Parathyroid adenoma (tissue), 2 donors: Measurements from ENCODE around the gene TGFBI.
A peak's percentile ranks its signal among the peaks of the same experiment; 100 is the strongest.

ENCODE experiments used
- H2AFZ ChIP-seq: fragments of 300-600 bp; sonication (generic); one replicate; pipeline ENCODE4 v1.7.0; 2017; ENCODE audit warnings: antibody characterized with exemption, mild to moderate bottlenecking
- H3K27ac ChIP-seq: fragments of 300-600 bp; sonication (generic); one replicate; pipeline ENCODE4 v1.7.0; 2017
- H3K27me3 ChIP-seq: fragments of 300-600 bp; sonication (generic); one replicate; pipeline ENCODE4 v1.7.0; 2017; ENCODE audit warnings: low read length; ENCODE audit not compliant: control insufficient read depth, insufficient read depth
- H3K36me3 ChIP-seq: fragments of 300-600 bp; sonication (generic); one replicate; pipeline ENCODE4 v1.7.0; 2017; ENCODE audit warnings: low read length; ENCODE audit not compliant: control insufficient read depth, insufficient read depth
- H3K4me1 ChIP-seq: fragments of 300-600 bp; sonication (generic); one replicate; pipeline ENCODE4 v1.7.0; 2017; ENCODE audit warnings: control low read depth
- H3K4me2 ChIP-seq: fragments of 300-600 bp; sonication (generic); one replicate; pipeline ENCODE4 v1.7.0; 2017; ENCODE audit warnings: low read length
- H3K4me3 ChIP-seq: fragments of 300-600 bp; sonication (generic); one replicate; pipeline ENCODE4 v1.7.0; 2017; ENCODE audit warnings: low read depth, low read length
- H3K79me2 ChIP-seq: fragments of 300-600 bp; sonication (generic); one replicate; pipeline ENCODE4 v1.7.0; 2017; ENCODE audit warnings: control low read depth
- H3K9ac ChIP-seq: fragments of 300-600 bp; sonication (generic); one replicate; pipeline ENCODE4 v1.7.0; 2017; ENCODE audit warnings: mild to moderate bottlenecking
- H3K9me3 ChIP-seq: fragments of 300-600 bp; sonication (generic); one replicate; pipeline ENCODE4 v1.7.0; 2017; ENCODE audit warnings: low read length; ENCODE audit not compliant: control insufficient read depth
- TF ChIP-seq, protein P1 (sequence below): fragments of 300-600 bp; sonication (generic); IDR thresholded peaks from one replicate; pipeline ENCODE4 v1.7.0; 2017; ENCODE audit warnings: antibody characterized with exemption, mild to moderate bottlenecking
- donor health status: primary hyperparathyroidism.

Gene TGFBI

DNA sequence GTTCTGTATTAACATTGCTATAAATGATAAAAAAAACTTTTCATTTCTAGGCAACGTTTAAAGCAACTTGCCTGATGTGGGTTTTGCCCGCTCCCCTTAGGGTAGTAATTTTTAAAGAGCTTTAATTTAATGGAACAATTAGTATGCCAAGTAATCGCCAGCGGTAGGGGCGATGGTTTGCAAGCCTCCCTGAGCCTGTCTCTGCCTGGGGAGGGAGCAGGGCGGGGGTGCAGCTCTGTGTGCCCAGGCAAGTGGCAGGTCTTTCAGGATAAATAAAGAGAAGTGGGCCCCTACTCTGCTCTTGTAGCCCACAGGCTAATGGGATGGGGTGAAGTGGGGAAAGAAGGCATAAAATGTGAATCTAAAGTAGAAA lies 13.8 kb upstream of the TGFBI start:
- Histone ChIP-seq H3K4me3 (no peak overlapping the region), H3K4me2 (no peak overlapping the region), H3K79me2 (no peaks in the 10 kb centered on the region), H2AFZ (no peak overlapping the region), H3K27me3 (no peaks in the 10 kb centered on the region), H3K9me3 (no peaks in the 10 kb centered on the region), H3K4me1 (no peaks in the 10 kb centered on the region), H3K36me3 (no peaks in the 10 kb centered on the region), H3K27ac (no peak overlapping the region), H3K9ac (no peak overlapping the region)
- TF ChIP-seq, protein P1, sequence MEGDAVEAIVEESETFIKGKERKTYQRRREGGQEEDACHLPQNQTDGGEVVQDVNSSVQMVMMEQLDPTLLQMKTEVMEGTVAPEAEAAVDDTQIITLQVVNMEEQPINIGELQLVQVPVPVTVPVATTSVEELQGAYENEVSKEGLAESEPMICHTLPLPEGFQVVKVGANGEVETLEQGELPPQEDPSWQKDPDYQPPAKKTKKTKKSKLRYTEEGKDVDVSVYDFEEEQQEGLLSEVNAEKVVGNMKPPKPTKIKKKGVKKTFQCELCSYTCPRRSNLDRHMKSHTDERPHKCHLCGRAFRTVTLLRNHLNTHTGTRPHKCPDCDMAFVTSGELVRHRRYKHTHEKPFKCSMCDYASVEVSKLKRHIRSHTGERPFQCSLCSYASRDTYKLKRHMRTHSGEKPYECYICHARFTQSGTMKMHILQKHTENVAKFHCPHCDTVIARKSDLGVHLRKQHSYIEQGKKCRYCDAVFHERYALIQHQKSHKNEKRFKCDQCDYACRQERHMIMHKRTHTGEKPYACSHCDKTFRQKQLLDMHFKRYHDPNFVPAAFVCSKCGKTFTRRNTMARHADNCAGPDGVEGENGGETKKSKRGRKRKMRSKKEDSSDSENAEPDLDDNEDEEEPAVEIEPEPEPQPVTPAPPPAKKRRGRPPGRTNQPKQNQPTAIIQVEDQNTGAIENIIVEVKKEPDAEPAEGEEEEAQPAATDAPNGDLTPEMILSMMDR = no peak

DNA sequence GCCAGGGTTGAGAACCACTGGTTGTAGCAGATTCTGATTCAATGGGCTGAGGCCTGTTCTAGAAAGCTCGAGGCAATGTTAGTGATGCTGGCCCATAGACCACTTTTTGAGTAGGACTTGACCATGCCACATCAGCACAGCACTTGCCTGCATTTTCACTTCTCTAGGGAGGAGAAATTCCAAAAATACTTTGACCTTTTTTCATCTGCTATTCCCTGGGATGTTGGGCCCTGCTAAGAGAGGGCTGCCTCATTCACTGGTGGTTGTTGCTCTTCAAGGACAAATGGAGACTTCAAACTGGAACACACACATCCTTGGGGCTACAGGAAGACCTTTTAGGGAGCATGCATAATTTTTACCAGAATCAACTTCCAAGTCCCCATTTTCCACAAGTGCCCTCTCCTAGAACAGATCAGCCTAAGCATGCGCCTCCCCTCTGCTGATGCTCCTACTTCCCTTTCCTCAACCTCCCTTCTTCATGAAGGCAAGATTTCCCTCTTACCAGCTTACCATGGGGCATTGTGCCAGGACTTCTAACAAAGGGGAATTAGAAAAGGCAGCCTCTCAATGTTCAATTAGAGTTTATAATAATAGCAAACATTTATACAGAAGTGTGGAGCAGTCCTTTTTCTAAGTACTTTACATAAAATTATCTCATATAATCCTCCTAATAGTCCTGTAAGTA lies 12.7 kb upstream of the TGFBI start:
- Histone ChIP-seq H3K27me3 (no peaks in the 10 kb centered on the region), H3K4me3 (no peak overlapping the region), H3K4me1 (no peaks in the 10 kb centered on the region), H3K27ac (no peak overlapping the region), H3K9me3 (no peaks in the 10 kb centered on the region), H3K9ac (no peak overlapping the region), H3K36me3 (no peaks in the 10 kb centered on the region), H3K79me2 (no peaks in the 10 kb centered on the region), H3K4me2 (no peak overlapping the region), H2AFZ (no peak overlapping the region)
- TF ChIP-seq, protein P1 = no peak

DNA sequence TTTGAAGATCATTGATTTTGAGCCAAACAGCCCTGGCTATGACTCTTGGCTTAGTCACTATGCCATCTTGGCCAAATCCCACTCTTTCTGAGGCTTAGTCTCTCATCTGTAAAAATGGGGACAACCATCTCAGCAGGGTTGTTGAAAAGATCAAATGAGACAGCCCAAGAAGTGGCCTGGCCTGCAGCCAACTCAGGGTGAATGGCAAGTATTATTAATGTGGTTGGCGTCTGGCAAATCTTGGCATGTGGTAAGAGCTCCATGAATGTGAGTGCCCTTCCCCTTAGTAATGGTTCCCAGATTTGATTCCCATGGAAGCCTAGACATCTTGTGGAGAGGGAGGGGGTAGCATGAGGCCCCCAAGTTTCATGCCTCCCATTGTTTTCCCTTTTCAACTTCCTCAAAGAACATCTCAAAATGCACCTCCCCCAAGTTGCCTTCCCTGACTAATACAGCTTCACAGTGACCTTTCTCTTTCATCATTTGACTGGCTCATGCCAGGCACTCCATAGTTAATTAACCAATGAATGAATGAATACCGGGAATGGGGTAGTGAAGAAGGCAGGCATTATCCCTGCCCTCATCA lies 11.8 kb upstream of the TGFBI start:
- Histone ChIP-seq H3K79me2 (no peaks in the 10 kb centered on the region), H3K9me3 (no peaks in the 10 kb centered on the region), H3K27ac (no peak overlapping the region), H3K9ac (no peak overlapping the region), H3K27me3 (no peaks in the 10 kb centered on the region), H2AFZ (no peak overlapping the region), H3K4me1 (no peaks in the 10 kb centered on the region), H3K4me3 (no peak overlapping the region), H3K4me2 (no peak overlapping the region), H3K36me3 (no peaks in the 10 kb centered on the region)
- TF ChIP-seq, protein P1 = no peak

DNA sequence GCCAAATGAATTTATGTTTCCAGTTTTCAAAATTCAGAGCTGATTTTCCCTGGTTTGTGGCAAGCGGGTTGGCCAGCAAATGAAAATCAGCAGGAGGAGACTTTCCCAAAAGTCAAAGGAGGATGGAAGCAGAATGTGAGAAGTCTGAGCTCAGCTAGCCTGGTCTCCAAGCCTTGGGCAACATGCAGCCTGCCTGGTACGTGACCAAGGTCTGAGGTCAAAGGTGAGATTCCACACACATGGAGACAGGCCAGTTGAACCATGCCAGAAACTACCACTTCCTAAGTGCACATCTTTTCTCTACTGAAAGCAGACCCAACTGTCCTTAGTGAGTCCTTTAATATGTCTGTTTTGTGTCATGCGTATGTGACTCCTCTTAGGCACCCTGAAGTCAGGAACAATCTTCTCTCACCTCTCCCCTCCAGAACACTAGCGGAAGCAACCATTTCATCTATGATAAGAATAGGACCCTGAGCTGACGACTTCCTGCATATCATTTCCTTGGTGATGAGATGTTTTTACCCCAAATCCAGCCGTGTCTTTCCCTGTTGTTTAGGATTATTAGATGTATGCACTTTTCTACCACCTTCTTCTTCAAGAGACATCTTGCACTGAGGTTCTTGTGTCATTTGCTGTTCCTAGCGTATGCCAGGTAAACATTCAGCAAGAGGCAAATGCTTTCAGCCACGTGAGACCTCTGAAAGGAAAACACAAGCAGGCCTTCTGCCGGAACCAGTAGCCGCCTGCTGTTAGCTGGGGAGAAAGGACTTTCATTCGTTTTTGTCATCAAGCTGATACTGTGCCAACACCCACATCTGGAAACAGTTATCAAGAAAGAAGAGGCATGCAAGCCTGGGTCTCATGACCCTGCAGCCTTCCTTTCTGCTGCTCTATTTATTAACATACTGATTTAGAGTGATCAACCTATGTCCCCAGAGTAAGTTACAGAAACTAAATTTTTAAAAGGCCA lies 9.7 kb upstream of the TGFBI start:
- Histone ChIP-seq H2AFZ (no peak overlapping the region), H3K27me3 (no peaks in the 10 kb centered on the region), H3K9me3 (no peaks in the 10 kb centered on the region), H3K4me1 (no peaks in the 10 kb centered on the region), H3K27ac (peak overlapping the region; percentile 25), H3K4me3 (no peak overlapping the region), H3K36me3 (no peaks in the 10 kb centered on the region), H3K79me2 (no peaks in the 10 kb centered on the region), H3K9ac (no peak overlapping the region), H3K4me2 (no peak overlapping the region)
- TF ChIP-seq, protein P1 = no peak
